ENCODE results near the gene ILKAP. TPM values are rescaled to one million over a fixed set of nuclear protein-coding genes. Genes with fewer than 3 reads are reported as not detected.
A peak's percentile ranks its signal among the peaks of the same experiment; 100 is the strongest.

Gene ILKAP
- total and polyA plus RNA-seq, 2 of the 4 experiments (the other 2 are of a cell fraction): 13.3 to 44.2 TPM

- H3K56ac ChIP-seq (ENCODE audit: extremely low read depth, insufficient read depth, low read length): no peak overlapping the region
- BruUV-seq (replicated peaks): no TSS peak
- no peak overlapping the region for H3K4me2 ChIP-seq (ENCODE audit: low read depth, low read length)
- peaks cover 47% of the 10 kb centered on the region for H3K36me3 ChIP-seq (ENCODE audit: control insufficient read depth, insufficient read depth, low read length)
- no peak overlapping the region; a peak in 1 of 4 replicates for H4K8ac ChIP-seq (ENCODE audit: low read depth in 2 of 2, low read length in 2 of 2)
- H3K27me3 ChIP-seq (ENCODE audit: control insufficient read depth, insufficient read depth, low read length): no peaks in the 10 kb centered on the region
- no peak overlapping the region for H2BK120ac ChIP-seq (ENCODE audit: low read depth, low read length)
- no peaks in the 10 kb centered on the region for H3K9me3 ChIP-seq (ENCODE audit: control insufficient read depth, insufficient read depth, low read length)
- intact Hi-C loops (cut with micrococcal nuclease) (loop anchor here (10.0 kb wide), 1 partner anchor 178 kb away; no protein-coding TSS in a partner anchor), in situ Hi-C loops (cut with MboI; ENCODE audit: low sequenced_read_pairs) (no loop called here), dilution Hi-C loops (cut with HindIII; ENCODE audit: low sequenced_read_pairs, unreplicated experiment) (no loop called here)
- H3K9me1 ChIP-seq (ENCODE audit: insufficient read depth, low read length): peaks cover 36% of the 10 kb centered on the region
- 0 out of 2 replicates have a peak overlapping the region, but pooled peaks have one; percentile 7 for H2AK5ac ChIP-seq (ENCODE audit: low read depth, low read length)
- ChIA-PET POLR2A (ENCODE audit: unreplicated experiment) (no interaction called here), CTCF (no interaction called here)
- no peak overlapping the region for H2BK15ac ChIP-seq (ENCODE audit: low read depth, low read length)
- H3K23ac ChIP-seq (ENCODE audit: low read depth, low read length): 0 out of 2 replicates have a peak overlapping the region, but pooled peaks have one; percentile 17
- no peak overlapping the region for H3K9ac ChIP-seq (ENCODE audit: low read depth, low read length)
- H2AFZ ChIP-seq (replicated peaks; ENCODE audit: low read length, poor library complexity): peak overlapping the region; percentile 8
- H4K91ac ChIP-seq (ENCODE audit: insufficient read depth, low read depth, low read length): no peak overlapping the region
- peak overlapping the region; percentile 38; the same call in 1 of the 2 replicates for H3K27ac ChIP-seq (ENCODE audit: insufficient read depth, low read length)
- no peak overlapping the region for H3K4me3 ChIP-seq (ENCODE audit: insufficient read depth, low read depth, low read length)
- H3K4ac ChIP-seq (ENCODE audit: low read depth, low read length): peak overlapping the region; percentile 58; the same call in 1 of the 2 replicates
- no peak overlapping the region for H2BK20ac ChIP-seq (ENCODE audit: low read depth, low read length)
- peaks cover 30% of the 10 kb centered on the region for H3K4me1 ChIP-seq (ENCODE audit: control insufficient read depth, insufficient read depth, low read length)
- H2BK5ac ChIP-seq (ENCODE audit: low read depth, low read length, poor library complexity, severe bottlenecking): peak overlapping the region; percentile 43
- H4K5ac ChIP-seq (ENCODE audit: low read depth, low read length): no peak overlapping the region
- DNase-seq (no peak), ATAC-seq (ENCODE audit: low read depth) (no peak)
- 100% methylated on average over 3 of the region's 14 CpGs; no CpG with 5 or more reads in 1 of the 2 experiments for WGBS, 2 experiments (ENCODE audit: extremely low coverage in 2 of 2, insufficient read length in 1 of 2)
- peaks cover 13 to 57% of the 10 kb centered on the region in 2 experiments; a peak in 3 of 4 replicates for H3K79me1 ChIP-seq (ENCODE audit: low read depth in 1 of 2, low read length in 2 of 2)
- H3K18ac ChIP-seq (ENCODE audit: low read depth, low read length): no peak overlapping the region; the same call in 1 of the 2 replicates
- peak overlapping the region; percentile 25; the same call in 1 of the 2 replicates for H3K14ac ChIP-seq (replicated peaks; ENCODE audit: low read depth, low read length)
- no peak overlapping the region for H2AK9ac ChIP-seq (replicated peaks; ENCODE audit: low read depth, low read length, poor library complexity)
- H4K20me1 ChIP-seq (ENCODE audit: insufficient read depth, low read length): peaks cover 8% of the 10 kb centered on the region
- TF ChIP-seq CHD1 (IDR thresholded peaks at IDR 0.05; ENCODE audit: low read depth, low read length) (no peak), CTCF (conservative IDR thresholded peaks at IDR 0.05; ENCODE audit: low read depth, low read length) (no peak), RAD21 (IDR thresholded peaks at IDR 0.05; ENCODE audit: low read length) (no peak), USF2 (IDR thresholded peaks at IDR 0.05; ENCODE audit: low read depth, low read length) (no peak), POLR2A (IDR thresholded peaks at IDR 0.05; ENCODE audit: low read depth, low read length) (no peak), SMC3 (IDR thresholded peaks at IDR 0.05; ENCODE audit: low read depth, low read length) (no peak), RFX5 (IDR thresholded peaks at IDR 0.05; ENCODE audit: low read depth, low read length) (no peak)
- TF ChIP-seq, protein P1, sequence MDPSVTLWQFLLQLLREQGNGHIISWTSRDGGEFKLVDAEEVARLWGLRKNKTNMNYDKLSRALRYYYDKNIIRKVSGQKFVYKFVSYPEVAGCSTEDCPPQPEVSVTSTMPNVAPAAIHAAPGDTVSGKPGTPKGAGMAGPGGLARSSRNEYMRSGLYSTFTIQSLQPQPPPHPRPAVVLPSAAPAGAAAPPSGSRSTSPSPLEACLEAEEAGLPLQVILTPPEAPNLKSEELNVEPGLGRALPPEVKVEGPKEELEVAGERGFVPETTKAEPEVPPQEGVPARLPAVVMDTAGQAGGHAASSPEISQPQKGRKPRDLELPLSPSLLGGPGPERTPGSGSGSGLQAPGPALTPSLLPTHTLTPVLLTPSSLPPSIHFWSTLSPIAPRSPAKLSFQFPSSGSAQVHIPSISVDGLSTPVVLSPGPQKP (IDR thresholded peaks at IDR 0.05; ENCODE audit: borderline replicate concordance, low read depth, low read length): no peak
These were observed 31.1 kb downstream of the ILKAP start for GRCh38 chr2:238172439-238172838.
